Neuronal stem cell (in vitro differentiated cells): ENCODE results near the gene NHEJ1.

ENCODE experiments used
- DNase-seq: peaks from one replicate; pipeline ENCODE4 v3.0.0-alpha.2; 2013; ENCODE audit warnings: low spot score
- H2AFZ ChIP-seq: one replicate; pipeline ENCODE4 v1.6.1; 2013; ENCODE audit warnings: mild to moderate bottlenecking, low read length, inconsistent platforms
- H2AK5ac ChIP-seq: 2 replicates; pipeline ENCODE4 v1.6.1; 2013; ENCODE audit warnings: low read depth, mild to moderate bottlenecking, inconsistent platforms, low read length, moderate library complexity, mixed read lengths
- H2BK120ac ChIP-seq: 2 replicates; pipeline ENCODE4 v1.6.1; 2013; ENCODE audit warnings: low read depth, mild to moderate bottlenecking, inconsistent platforms, low read length, moderate library complexity, mixed read lengths
- H2BK12ac ChIP-seq: one replicate; pipeline ENCODE4 v1.6.1; 2013; ENCODE audit warnings: low read length, inconsistent platforms
- H2BK15ac ChIP-seq: 2 replicates; pipeline ENCODE4 v1.6.1; 2013; ENCODE audit warnings: mild to moderate bottlenecking, low read length, inconsistent platforms, mixed read lengths
- H2BK5ac ChIP-seq: one replicate; pipeline ENCODE4 v1.6.1; 2013; ENCODE audit warnings: inconsistent platforms, mild to moderate bottlenecking, low read length, moderate library complexity
- H3K14ac ChIP-seq: one replicate; pipeline ENCODE4 v1.6.1; 2013; ENCODE audit warnings: low read length, inconsistent platforms
- H3K18ac ChIP-seq: 2 replicates; pipeline ENCODE4 v1.6.1; 2013; ENCODE audit warnings: low read length, inconsistent platforms
- H3K23ac ChIP-seq: 2 replicates; pipeline ENCODE4 v1.6.1; 2013; ENCODE audit warnings: low read depth, mild to moderate bottlenecking, mixed read lengths, low read length, inconsistent platforms; ENCODE audit not compliant: poor library complexity
- H3K27ac ChIP-seq: replicated peaks from 3 replicates; pipeline ENCODE4 v1.5.1; 2013; ENCODE audit warnings: low read length, inconsistent platforms
- H3K27me3 ChIP-seq, 3 experiments: 2 replicates each; pipeline ENCODE4 v1.6.1; 2013; ENCODE audit warnings: low read length in 3 of 3, mild to moderate bottlenecking in 2 of 3, inconsistent platforms in 1 of 3, low read depth in 1 of 3, mixed read lengths in 1 of 3, moderate library complexity in 1 of 3; ENCODE audit not compliant: control insufficient read depth in 3 of 3, insufficient read depth in 3 of 3
- H3K36me3 ChIP-seq, 2 donors: replicated peaks in 1 of 2; 2 replicates each; pipeline ENCODE4 v1.6.1; 2013; ENCODE audit warnings: low read length in 2 of 2; ENCODE audit not compliant: control insufficient read depth in 2 of 2, insufficient read depth in 2 of 2
- H3K4ac ChIP-seq: 2 replicates; pipeline ENCODE4 v1.6.1; 2013; ENCODE audit warnings: inconsistent platforms, mild to moderate bottlenecking, low read length, moderate library complexity
- H3K4me1 ChIP-seq, 2 donors: 1 replicate in 1 of 2; 2 replicates in 1 of 2; pipeline ENCODE4 v1.6.1; 2013; ENCODE audit warnings: low read length in 2 of 2, low read depth in 1 of 2; ENCODE audit not compliant: control insufficient read depth in 2 of 2, insufficient read depth in 1 of 2
- H3K4me2 ChIP-seq: one replicate; pipeline ENCODE4 v1.6.1; 2013; ENCODE audit warnings: mild to moderate bottlenecking, low read length, inconsistent platforms; ENCODE audit not compliant: insufficient read depth, poor library complexity, severe bottlenecking
- H3K4me3 ChIP-seq, 2 donors: 2 replicates each; pipeline ENCODE4 v1.5.1; 2013; ENCODE audit warnings: low read length in 2 of 2, mild to moderate bottlenecking in 2 of 2, inconsistent platforms in 1 of 2, moderate library complexity in 1 of 2
- H3K79me1 ChIP-seq: one replicate; pipeline ENCODE4 v1.6.1; 2013; ENCODE audit warnings: low read depth, mild to moderate bottlenecking, inconsistent platforms, low read length, moderate library complexity
- H3K9ac ChIP-seq: one replicate; pipeline ENCODE4 v1.6.1; 2013; ENCODE audit warnings: mild to moderate bottlenecking, low read depth, low read length, inconsistent platforms; ENCODE audit not compliant: poor library complexity
- H3K9me3 ChIP-seq, 2 donors: replicated peaks in 1 of 2; 2 replicates each; pipeline versions ENCODE3 to v1.6.1; 2013; ENCODE audit warnings: low read length in 2 of 2, mild to moderate bottlenecking in 2 of 2, inconsistent platforms in 1 of 2, low read depth in 1 of 2, mixed read lengths in 1 of 2, moderate library complexity in 1 of 2; ENCODE audit not compliant: control insufficient read depth in 2 of 2, insufficient read depth in 1 of 2
- H4K8ac ChIP-seq: one replicate; pipeline ENCODE4 v1.6.1; 2013; ENCODE audit warnings: low read depth, mild to moderate bottlenecking, inconsistent platforms, low read length, moderate library complexity
- H4K91ac ChIP-seq: one replicate; pipeline ENCODE4 v1.6.1; 2013; ENCODE audit warnings: low read length, low read depth, mild to moderate bottlenecking, inconsistent platforms; ENCODE audit not compliant: poor library complexity
- WGBS, 2 donors: extraction: QIAGEN DNeasy Blood & Tissue Kit; methylation state at CpG; one replicate each; pipeline ENCODE4 v1.1.7; 2013; ENCODE audit warnings: missing lambda C conversion rate in 2 of 2, mixed read lengths in 1 of 2; ENCODE audit not compliant: insufficient read length in 2 of 2, insufficient replicate concordance in 1 of 2; ENCODE audit errors: extremely low coverage in 2 of 2; 5-methylcytosine and 5-hydroxymethylcytosine counted together

NHEJ1 gene

DNA sequence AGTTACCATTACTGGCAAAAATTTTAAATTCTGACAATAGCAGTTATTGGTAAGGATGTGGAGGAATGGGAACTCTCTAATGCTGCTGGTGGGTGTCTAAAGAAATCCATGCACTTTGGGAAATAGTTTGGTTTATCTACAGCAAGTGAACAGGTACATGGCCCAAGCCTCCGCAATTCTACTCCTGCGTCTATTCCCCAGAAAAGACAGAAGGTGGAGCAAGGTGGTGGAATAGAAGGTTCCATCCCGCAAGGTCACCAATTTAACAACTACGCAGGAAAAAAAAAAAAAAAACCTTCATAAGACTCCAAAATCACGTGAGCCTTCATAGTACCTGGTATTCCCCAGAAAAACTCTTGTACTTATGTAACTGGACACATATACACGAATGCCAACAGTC lies 125.8 kb downstream of the NHEJ1 start:
- Histone ChIP-seq H2BK12ac (no peak overlapping the region), H3K36me3 (no peaks in the 10 kb centered on the region), H3K79me1 (peaks cover 2% of the 10 kb centered on the region), H3K4me1 (peaks cover 1 to 3% of the 10 kb centered on the region in 2 donors), H3K14ac (no peak overlapping the region), H2BK120ac (no peak overlapping the region), H3K18ac (no peak overlapping the region), H4K8ac (no peak overlapping the region), H3K27ac (no peak overlapping the region), H2AFZ (no peak overlapping the region), H3K4me3 (no peak overlapping the region), H4K91ac (no peak overlapping the region), H3K9me3 (no peaks in the 10 kb centered on the region), H2AK5ac (no peak overlapping the region), H3K23ac (no peak overlapping the region), H2BK5ac (no peak overlapping the region), H3K27me3 (peaks cover 0 to 38% (median 9%) of the 10 kb centered on the region in 3 experiments), H3K4me2 (no peak overlapping the region), H3K4ac (no peak overlapping the region), H3K9ac (no peak overlapping the region), H2BK15ac (no peak overlapping the region)
- no CpG with 5 or more reads among the region's 6 CpGs for WGBS, 2 donors
- no peak for DNase-seq

DNA sequence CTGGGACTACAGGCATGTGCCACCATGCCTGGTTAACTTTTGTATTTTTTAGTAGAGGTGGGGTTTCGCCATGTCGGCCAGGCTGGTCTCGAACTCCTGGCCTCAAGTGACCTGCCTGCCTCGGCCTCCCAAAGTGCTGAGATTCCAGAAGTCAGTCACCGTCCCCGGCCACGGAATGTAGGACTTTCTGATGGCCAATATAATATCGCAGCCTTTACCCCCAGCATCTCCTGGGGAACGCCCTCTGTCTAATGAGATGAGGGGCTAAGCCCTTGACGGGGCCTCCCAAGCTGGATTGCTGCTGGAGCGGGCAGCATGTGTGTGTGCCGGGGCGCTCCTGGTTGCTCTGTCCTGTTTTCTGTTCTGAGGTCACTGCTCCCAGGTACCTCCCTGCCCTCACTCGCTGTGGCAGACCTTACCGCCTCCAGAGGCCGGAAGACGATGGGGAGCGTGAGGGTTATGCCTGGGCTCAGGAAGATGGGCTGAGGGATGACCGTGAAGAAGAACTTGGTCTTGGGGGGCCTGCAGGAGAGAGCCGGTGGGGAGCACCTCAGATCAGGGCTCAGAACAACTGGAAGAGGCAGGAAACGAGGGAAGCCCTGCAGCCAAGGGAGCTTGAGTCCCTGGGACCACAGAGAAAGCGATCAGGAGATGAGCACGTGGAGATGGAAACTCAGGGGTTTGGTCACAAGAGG lies 128.4 kb downstream of the NHEJ1 start:
- Histone ChIP-seq H2BK120ac (no peak overlapping the region), H2BK12ac (no peak overlapping the region), H3K27me3 (peaks cover 0 to 43% (median 0%) of the 10 kb centered on the region in 3 experiments), H3K4me2 (no peak overlapping the region), H2AFZ (no peak overlapping the region), H3K9me3 (no peaks in the 10 kb centered on the region), H3K79me1 (peaks cover 2% of the 10 kb centered on the region), H3K27ac (no peak overlapping the region), H3K14ac (no peak overlapping the region), H2BK5ac (no peak overlapping the region), H3K9ac (no peak overlapping the region), H3K4me1 (peaks cover 2 to 4% of the 10 kb centered on the region in 2 donors), H3K4me3 (peak overlapping the region in 1 of 2 donors; percentile 20), H3K23ac (no peak overlapping the region), H3K18ac (no peak overlapping the region), H4K8ac (no peak overlapping the region), H4K91ac (no peak overlapping the region), H2BK15ac (no peak overlapping the region), H3K36me3 (no peaks in the 10 kb centered on the region), H3K4ac (no peak overlapping the region), H2AK5ac (no peak overlapping the region)
- DNase-seq = no peak
- WGBS, 2 donors = no CpG with 5 or more reads among the region's 23 CpGs

DNA sequence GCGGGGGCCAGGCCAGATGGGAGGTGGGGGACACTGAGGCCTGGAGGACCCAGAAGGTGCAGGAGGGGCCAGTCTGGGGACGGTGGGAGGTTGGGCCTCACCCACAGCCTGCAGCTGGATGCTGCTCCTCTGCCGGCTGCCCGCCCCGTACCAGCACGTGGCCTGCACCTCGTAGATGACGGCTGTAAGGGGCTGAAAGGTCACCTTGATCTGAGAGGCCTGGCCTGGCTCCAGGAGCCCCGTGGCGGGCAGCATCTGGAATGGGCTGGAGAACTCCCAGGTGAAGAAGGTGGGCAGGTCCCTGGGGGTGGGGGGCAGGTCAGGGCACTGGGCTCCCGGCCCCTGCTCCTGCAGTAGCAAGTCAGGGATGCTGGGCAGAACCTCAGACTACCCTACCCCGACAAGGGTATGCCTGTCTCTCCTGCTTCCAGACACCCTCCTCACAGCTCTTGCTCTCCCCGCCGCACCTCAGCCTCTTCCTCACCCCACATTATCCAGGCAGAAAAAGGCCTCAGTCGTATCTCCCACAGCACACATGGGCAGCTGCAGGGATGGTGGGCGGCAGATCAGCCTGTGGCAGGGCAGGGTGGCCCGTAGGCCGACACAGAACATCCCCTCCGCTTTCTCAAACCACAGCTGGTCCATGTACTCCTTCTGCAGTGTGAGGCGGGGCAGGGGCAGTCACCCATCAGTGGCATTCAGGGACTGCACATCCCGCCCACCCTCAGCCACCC lies 129.4 kb downstream of the NHEJ1 start:
- no peak overlapping the region for H2AFZ ChIP-seq
- H3K79me1 ChIP-seq = peaks cover 2% of the 10 kb centered on the region
- no peak overlapping the region for H2BK12ac ChIP-seq
- no peak overlapping the region for H3K14ac ChIP-seq
- no peak overlapping the region for H3K4me3 ChIP-seq
- DNase-seq = no peak
- H3K27me3 ChIP-seq = peaks cover 0 to 52% (median 0%) of the 10 kb centered on the region in 3 experiments
- no peak overlapping the region for H3K4me2 ChIP-seq
- peak overlapping the region; percentile 38 for H3K18ac ChIP-seq
- H2BK120ac ChIP-seq = no peak overlapping the region
- H3K36me3 ChIP-seq = no peaks in the 10 kb centered on the region
- no peaks in the 10 kb centered on the region for H3K9me3 ChIP-seq
- H4K8ac ChIP-seq = no peak overlapping the region
- peak overlapping the region; percentile 44 for H3K9ac ChIP-seq
- peak overlapping the region; percentile 63 for H2AK5ac ChIP-seq
- H4K91ac ChIP-seq = no peak overlapping the region
- H3K4me1 ChIP-seq = peaks cover 2 to 4% of the 10 kb centered on the region in 2 donors
- H3K23ac ChIP-seq = peak overlapping the region; percentile 65
- H3K27ac ChIP-seq = no peak overlapping the region
- no peak overlapping the region for H3K4ac ChIP-seq
- WGBS, 2 donors = no CpG with 5 or more reads among the region's 21 CpGs
- peak overlapping the region; percentile 26 for H2BK15ac ChIP-seq
- peak overlapping the region; percentile 53 for H2BK5ac ChIP-seq
